ENCODE measurements around the gene MAPK8IP1. TPM values are rescaled to one million over a fixed set of nuclear protein-coding genes. Genes with fewer than 3 reads are reported as not detected.
"Not testable (repeated sequence)": the region's sequence is repeated elsewhere in the genome, so short reads cannot be mapped to it uniquely, and the experiment has no call there.

The MAPK8IP1 gene
- total RNA-seq, 1 donor from 2014 or later: 0.49 TPM

- Mint-ChIP-seq H3K4me3 (no peak overlapping the region), H3K9me3 (no peaks in the 10 kb centered on the region), H3K4me1 (peaks cover 3% of the 10 kb centered on the region), H3K27me3 (peaks cover 13% of the 10 kb centered on the region), H3K36me3 (ENCODE audit: low read depth) (no peaks in the 10 kb centered on the region), H3K27ac (no peak overlapping the region)
- intact Hi-C loops (cut with micrococcal nuclease): loop anchor here (5.0 kb wide), 1 partner anchor 43 kb away; the partner anchor contains the start of gene CRY2
- DNase-seq: no peak
Observed at GRCh38 chr11:45889966-45890365, 4.5 kb downstream of the MAPK8IP1 start.

DNA sequence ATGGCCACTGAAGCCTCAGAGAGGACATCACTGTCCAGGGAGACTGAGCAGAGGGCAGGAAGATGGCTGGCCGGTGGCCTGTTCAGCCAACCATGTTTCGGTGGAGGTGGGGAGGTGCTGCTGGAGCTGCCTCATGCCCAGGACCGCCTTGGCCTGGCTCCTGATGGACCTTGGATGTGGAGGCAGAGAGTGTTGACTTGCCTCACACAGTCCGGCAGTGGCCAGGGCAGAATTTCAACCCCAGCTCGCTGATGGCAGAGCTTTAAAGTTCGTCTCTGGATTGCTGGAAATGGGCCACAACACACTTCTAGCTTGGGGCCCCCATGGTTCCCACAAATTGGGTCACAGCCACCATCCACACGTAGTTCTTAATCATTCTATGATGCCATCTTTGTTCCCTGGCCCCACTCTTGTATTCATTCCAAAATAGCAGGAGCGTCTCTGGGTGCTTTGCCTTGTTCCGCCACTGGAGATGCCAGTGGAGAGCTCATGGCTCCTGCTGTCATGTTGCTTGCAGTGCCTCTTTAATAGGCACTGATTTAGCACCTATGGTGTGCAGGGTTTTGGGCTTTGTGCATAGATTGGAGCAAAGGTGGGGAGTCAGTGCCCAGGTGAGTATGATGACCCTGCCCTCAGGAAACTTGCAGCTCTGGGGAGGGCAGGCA is 5.6 kb downstream of the MAPK8IP1 start:
- intact Hi-C loops (cut with micrococcal nuclease): no loop called here
- no peaks in the 10 kb centered on the region for H3K4me1 Mint-ChIP-seq

GRCh38 chr11:45892856-45893255 is 7.4 kb downstream of the MAPK8IP1 start:
- Mint-ChIP-seq H3K27me3 (peaks cover 20% of the 10 kb centered on the region), H3K27ac (no peak overlapping the region), H3K9me3 (no peaks in the 10 kb centered on the region)

More for the DNA sequence above, 5.6 kb downstream of the MAPK8IP1 start:
- no peaks in the 10 kb centered on the region for H3K9me3 Mint-ChIP-seq
- H3K36me3 Mint-ChIP-seq (ENCODE audit: low read depth): no peaks in the 10 kb centered on the region
- no peak for DNase-seq
- no peak overlapping the region for H3K4me3 Mint-ChIP-seq
- no peak overlapping the region for H3K27ac Mint-ChIP-seq
- peaks cover 14% of the 10 kb centered on the region for H3K27me3 Mint-ChIP-seq

DNA sequence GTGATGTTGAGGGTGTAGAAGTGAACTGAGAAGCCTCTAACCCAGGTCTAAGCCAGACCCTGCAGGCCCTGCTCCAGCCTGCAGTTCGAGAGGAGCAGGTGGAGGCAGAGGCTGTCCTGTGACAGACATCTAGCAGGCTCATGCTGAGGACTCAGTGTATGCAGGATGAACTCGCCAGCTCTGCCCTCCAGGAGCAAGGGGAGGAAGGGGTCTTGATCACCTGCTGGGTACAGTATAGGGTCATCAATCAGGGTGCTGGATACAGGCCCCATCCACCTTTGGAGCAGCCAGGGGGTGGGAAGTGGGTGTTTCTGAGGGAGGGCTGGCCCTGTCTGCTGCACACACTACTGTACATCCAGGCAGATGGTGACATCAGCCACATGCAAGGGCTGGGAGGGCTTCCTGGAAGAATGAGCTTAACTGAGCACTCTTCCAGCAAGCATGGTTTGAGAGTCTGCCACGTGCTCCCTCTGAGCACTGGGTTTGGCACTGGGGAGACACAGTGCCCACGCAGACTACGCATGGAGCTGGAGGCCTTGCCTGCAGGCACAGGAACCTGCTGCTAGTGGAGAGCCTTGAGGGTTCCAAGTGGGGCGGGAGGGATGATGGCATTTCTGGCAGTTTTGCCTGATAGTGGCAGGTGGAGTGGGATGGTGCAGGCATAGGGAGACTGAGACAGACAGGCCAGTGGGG is 9.2 kb downstream of the MAPK8IP1 start:
- intact Hi-C loops (cut with micrococcal nuclease): no loop called here
- Mint-ChIP-seq H3K27ac (no peak overlapping the region), H3K36me3 (ENCODE audit: low read depth) (no peaks in the 10 kb centered on the region), H3K4me1 (peaks cover 2% of the 10 kb centered on the region), H3K27me3 (peaks cover 26% of the 10 kb centered on the region), H3K4me3 (no peak overlapping the region), H3K9me3 (no peaks in the 10 kb centered on the region)
- no peak for DNase-seq

More at GRCh38 chr11:45892856-45893255, 7.4 kb downstream of the MAPK8IP1 start:
- H3K4me3 Mint-ChIP-seq: no peak overlapping the region
- H3K36me3 Mint-ChIP-seq (ENCODE audit: low read depth): no peaks in the 10 kb centered on the region
- intact Hi-C loops (cut with micrococcal nuclease): no loop called here
- DNase-seq: no peak
- H3K4me1 Mint-ChIP-seq: no peaks in the 10 kb centered on the region

DNA sequence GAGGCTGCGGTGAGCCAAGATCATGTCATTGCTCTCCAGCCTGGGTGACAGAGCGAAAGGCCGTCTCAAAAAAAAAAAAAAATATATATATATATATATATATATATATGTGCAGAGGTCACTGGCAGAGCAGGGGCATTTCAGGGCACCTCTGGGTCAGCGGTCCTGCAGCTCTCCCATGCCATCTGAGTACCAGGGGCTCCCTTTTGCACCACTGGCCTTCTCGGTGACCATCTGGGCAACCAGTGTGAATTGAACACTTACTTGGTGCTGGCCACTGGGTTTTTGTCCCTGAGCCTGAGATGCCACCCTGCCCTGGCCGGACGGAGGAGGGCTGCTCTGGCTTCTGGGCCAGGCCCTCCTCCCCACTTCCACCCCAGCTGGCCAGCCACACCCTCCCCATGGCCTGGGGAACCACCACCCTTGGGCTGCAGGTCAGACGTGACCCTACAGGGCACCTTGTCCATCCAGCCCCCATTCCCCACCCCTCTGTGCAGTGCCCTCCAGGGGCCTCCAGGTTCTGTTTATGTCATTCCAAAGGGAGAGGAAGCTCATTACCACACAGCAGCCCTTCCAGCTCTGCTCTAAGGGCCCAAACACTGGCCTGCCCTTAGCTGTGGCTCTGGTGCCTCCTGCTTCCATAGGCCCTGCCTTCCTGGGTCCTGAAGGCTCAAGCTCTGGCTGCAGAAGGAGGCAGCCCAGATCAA is 10.3 kb downstream of the MAPK8IP1 start:
- intact Hi-C loops (cut with micrococcal nuclease): no loop called here
- Mint-ChIP-seq H3K27me3 (peaks cover 30% of the 10 kb centered on the region), H3K36me3 (ENCODE audit: low read depth) (no peaks in the 10 kb centered on the region), H3K27ac (no peak overlapping the region), H3K4me3 (no peak overlapping the region), H3K4me1 (peaks cover 2% of the 10 kb centered on the region), H3K9me3 (no peaks in the 10 kb centered on the region)
- DNase-seq: no peak

DNA sequence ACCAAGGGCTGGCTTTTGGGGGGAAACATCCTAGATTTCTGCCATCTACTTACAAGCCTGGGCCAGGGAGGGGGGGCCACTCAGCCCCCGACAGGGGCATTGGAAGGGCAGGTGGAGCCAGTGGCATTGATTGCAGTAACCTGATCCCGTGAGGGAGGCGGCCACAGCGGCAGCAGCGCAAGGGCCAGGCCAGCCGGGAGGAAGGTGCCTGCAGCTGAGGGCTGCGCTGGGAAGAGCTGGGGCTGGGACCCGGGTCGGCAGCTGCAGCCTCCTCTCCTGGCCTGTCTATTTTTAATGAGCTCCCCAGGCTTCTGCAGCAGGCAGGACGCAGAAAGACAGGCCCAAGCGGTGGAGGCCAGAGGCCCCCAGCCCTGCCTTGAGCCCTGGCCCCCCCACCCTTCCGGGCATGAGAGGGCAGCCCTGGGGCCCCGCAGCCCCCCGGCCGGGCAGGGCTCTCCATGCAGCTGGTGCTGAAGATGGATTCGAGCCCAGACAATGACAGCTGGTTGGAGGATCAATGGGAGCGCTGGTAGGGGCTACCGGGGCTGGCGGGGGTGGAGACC is 11.1 kb downstream of the MAPK8IP1 start:
- Mint-ChIP-seq H3K9me3 (no peaks in the 10 kb centered on the region), H3K4me1 (peaks cover 2% of the 10 kb centered on the region), H3K27ac (no peak overlapping the region), H3K4me3 (no peak overlapping the region), H3K36me3 (ENCODE audit: low read depth) (no peaks in the 10 kb centered on the region), H3K27me3 (peaks cover 38% of the 10 kb centered on the region)
- no peak for DNase-seq
- intact Hi-C loops (cut with micrococcal nuclease): no loop called here

DNA sequence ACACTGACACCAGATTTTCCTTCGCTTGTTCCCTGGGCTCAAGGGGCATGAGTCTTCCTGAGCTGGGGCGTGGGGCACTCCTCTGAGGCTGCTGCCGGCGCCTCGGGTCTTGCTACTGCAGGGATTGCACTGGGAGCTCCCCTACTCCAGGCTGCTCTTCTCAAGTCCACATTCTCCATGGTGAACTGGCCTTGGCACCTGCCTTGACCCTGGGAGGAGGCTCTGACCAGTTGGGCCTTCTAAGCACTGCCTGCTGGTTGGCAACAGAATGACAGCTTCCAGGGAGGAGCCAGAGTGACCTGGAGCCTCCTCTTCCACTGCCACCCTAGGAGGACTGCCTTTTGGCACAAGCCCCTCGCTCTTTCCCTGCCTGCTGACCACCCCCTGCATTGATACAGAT is 12.1 kb downstream of the MAPK8IP1 start:
- H3K9me3 Mint-ChIP-seq: no peaks in the 10 kb centered on the region
- H3K27ac Mint-ChIP-seq: no peak overlapping the region
- H3K36me3 Mint-ChIP-seq (ENCODE audit: low read depth): no peaks in the 10 kb centered on the region
- peaks cover 2% of the 10 kb centered on the region for H3K4me1 Mint-ChIP-seq
- intact Hi-C loops (cut with micrococcal nuclease): no loop called here
- DNase-seq: no peak
- H3K4me3 Mint-ChIP-seq: no peak overlapping the region
- H3K27me3 Mint-ChIP-seq: peaks cover 40% of the 10 kb centered on the region

DNA sequence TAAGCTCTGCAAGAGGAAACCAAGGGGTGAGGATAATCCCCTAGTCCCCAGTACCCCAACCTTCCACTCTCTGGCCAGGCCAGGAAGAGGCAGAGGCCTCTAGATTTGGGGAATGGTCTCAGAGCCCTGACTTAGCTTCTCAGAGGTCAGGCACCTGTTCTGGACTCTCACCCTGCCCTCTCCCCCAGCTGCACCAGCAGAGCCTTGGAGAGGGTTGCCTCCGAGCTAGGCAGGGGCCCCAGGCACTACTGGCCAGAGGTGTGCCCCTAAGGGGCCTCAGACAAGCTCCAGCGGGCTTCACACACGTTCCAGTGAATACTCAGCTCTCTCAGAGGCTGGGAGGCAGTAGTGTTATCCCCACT is 13.6 kb downstream of the MAPK8IP1 start:
- no peaks in the 10 kb centered on the region for H3K9me3 Mint-ChIP-seq
- H3K4me3 Mint-ChIP-seq: peak overlapping the region; percentile 69
- no peak for DNase-seq
- H3K27ac Mint-ChIP-seq: no peak overlapping the region
- H3K4me1 Mint-ChIP-seq: peaks cover 2% of the 10 kb centered on the region
- intact Hi-C loops (cut with micrococcal nuclease): no loop called here
- peaks cover 37% of the 10 kb centered on the region for H3K27me3 Mint-ChIP-seq
- H3K36me3 Mint-ChIP-seq (ENCODE audit: low read depth): no peaks in the 10 kb centered on the region

GRCh38 chr11:45899448-45900174 is 14.2 kb downstream of the MAPK8IP1 start:
- Mint-ChIP-seq H3K27ac (no peak overlapping the region), H3K27me3 (peaks cover 37% of the 10 kb centered on the region), H3K36me3 (ENCODE audit: low read depth) (no peaks in the 10 kb centered on the region), H3K9me3 (no peaks in the 10 kb centered on the region), H3K4me3 (peak overlapping the region; percentile 69), H3K4me1 (peaks cover 2% of the 10 kb centered on the region)
- DNase-seq: peak; percentile 92
- intact Hi-C loops (cut with micrococcal nuclease): no loop called here

DNA sequence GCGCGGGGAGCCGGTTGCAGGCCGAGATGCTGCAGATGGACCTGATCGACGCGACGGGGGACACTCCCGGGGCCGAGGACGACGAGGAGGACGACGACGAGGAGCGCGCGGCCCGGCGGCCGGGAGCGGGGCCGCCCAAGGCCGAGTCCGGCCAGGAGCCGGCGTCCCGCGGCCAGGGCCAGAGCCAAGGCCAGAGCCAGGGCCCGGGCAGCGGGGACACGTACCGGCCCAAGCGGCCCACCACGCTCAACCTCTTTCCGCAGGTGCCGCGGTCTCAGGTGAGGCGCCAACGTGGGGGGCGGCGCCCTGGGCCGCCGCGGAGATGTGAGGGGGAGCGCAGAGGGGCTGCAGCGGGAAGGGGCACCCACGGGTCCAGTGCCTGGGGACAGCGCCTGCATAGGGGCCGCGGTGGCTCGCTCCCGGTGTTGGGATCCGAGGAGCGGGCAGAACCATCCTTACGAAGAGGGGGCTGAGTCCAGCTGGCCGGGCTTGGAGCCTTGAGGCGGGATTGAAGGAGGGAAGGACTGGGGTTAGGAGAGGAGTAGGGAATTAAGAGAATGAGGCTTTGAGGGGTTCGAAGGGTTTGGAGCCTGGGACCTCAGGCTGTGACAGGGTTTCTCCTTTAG is 14.8 kb downstream of the MAPK8IP1 start:
- intact Hi-C loops (cut with micrococcal nuclease); H3K4me1 Mint-ChIP-seq; H3K27ac Mint-ChIP-seq; H3K9me3 Mint-ChIP-seq; H3K36me3 Mint-ChIP-seq (ENCODE audit: low read depth); DNase-seq: not testable (repeated sequence)
- Mint-ChIP-seq H3K27me3 (peaks cover 32% of the 10 kb centered on the region), H3K4me3 (peak overlapping the region; percentile 28)

DNA sequence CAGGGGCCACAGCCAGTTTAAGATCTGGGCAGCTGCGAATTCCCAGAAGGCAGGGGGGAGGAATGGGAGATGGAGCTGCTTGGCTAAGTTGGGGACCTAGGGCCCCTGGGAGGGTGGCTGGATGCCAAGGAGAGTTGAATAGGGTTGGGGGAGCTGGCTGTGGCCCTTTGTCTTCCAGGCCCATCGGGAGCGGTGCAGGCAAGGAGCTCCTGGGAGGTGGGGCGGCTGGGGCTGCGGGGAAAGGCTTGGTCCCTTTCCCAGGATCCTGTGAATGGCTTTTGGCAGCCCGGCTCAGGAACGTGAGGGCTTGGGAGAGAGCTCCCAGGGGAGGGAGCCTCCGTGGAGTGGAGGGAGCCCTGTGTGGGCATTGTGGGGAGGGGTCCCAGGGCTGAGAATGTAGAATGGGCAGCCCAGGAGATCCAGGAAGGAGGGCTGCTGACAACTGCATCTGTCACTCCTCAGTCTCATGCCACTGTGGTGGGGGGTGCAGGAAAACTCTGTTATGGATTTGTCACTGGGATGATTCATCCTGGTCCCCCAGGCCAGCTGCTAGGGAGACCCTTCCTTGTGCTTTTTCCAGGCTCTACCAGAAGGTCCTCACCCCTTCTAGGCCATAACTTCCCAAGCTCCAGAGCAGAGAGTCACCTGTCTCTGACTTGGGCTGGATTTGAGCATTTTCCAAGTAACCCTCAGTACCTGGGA is 15.6 kb downstream of the MAPK8IP1 start:
- H3K27me3 Mint-ChIP-seq: peaks cover 32% of the 10 kb centered on the region
- no peak for DNase-seq
- intact Hi-C loops (cut with micrococcal nuclease): no loop called here
- H3K36me3 Mint-ChIP-seq (ENCODE audit: low read depth): no peaks in the 10 kb centered on the region
- peaks cover 2% of the 10 kb centered on the region for H3K4me1 Mint-ChIP-seq
- H3K4me3 Mint-ChIP-seq: peak overlapping the region; percentile 28
- H3K27ac Mint-ChIP-seq: no peak overlapping the region
- H3K9me3 Mint-ChIP-seq: no peaks in the 10 kb centered on the region

GRCh38 chr11:45901626-45902025 is 16.2 kb downstream of the MAPK8IP1 start:
- Mint-ChIP-seq H3K4me1 (peaks cover 2% of the 10 kb centered on the region), H3K27me3 (peaks cover 31% of the 10 kb centered on the region), H3K36me3 (ENCODE audit: low read depth) (no peaks in the 10 kb centered on the region), H3K4me3 (no peak overlapping the region), H3K27ac (no peak overlapping the region), H3K9me3 (no peaks in the 10 kb centered on the region)
- no peak for DNase-seq
- intact Hi-C loops (cut with micrococcal nuclease): no loop called here

Measured in activated CD4-positive, alpha-beta T cell treated with anti-CD3 and anti-CD28 coated beads, Interleukin-2, amount 10 ng/mL, durations not matched to agents 24 days and 14 days (primary cell).